Measurements from ENCODE around the gene ZFC3H1.
A peak's percentile ranks its signal among the peaks of the same experiment; 100 is the strongest.

The ZFC3H1 gene

DNA sequence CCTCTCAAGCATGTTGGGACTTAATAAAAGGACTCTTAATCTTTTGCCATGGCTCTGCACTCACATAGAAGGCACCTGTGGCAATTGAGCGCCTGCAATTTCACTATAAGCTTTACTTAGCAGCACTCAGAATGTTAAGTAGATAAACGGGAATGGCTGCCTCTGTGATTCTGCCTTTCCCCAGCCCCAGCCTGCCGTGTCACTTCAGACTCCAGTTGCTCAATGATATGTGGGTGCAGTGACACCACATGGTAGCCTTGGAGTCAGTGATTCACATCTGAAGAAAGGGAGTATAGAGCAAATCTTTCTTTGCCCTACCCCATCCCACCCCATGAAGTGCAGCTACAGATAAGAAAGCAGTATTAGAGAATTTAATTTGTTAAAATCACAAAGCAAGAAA, 96.1 kb downstream of the ZFC3H1 start:
- peak; percentile 22 to 55 (median 39) for DNase-seq

GRCh38 chr12:71566655-71567054, 97.0 kb downstream of the ZFC3H1 start:
- peak in 2 of 4 experiments; percentile 6 to 12 for DNase-seq

DNA sequence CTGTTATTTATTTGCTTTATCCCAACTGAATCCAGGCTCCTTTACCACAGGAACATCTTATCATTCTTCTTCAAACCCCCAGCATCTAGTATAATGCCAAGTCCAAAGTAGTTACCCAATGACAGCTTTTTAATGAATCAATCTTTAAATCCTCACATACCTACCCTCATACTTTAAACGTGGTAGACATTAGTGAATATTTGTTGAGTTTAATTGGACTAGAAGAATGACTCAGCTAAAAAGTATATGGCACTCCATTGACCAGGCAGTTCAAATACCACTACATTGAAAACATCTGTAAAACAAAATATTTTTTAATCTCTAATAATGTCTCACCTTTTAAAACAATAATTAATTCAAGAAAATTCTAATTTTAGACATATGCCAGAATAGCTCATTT, 98.1 kb downstream of the ZFC3H1 start:
- no peak for DNase-seq

DNA sequence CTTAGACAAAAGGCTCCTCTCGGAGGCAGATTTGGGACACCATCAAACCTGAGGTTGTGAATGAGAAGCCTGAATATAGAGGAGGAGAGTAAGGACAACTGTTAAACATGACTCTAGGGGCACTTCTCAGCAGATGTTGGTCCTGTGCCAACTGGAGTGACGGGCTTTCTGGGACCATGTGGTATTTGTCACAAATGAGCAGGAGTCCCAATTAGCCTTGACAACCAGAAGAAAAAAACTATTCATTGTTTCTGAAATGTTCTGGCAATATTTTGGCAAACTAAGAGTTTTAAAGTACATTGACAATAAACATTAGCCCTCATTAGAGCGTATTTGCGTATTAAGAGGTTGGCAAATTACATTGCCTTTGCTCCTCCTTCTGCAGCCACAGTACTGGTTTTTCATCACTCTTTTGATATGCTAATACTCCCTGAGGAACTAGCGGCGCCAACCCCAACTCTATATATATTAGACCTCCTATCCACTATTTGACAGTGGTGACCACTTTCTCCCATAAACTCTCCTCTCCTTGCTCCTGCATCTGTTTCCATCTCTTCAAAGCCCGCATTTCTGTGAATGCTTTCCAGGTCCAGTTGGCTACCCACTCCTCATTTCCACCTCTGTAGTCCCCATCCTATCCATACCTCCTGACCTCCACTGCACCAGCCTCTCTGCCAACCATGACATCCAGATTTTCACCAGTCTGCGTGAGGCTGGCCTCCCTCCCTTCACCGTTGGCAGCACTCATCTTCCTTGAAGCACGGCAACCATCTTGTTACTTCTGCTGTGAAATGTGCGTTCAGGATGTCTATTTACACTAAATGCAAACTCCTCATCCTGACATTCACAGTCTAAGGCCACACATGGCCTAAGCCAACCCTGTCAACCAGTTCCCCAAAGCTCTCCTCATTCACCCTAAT, 100.7 kb downstream of the ZFC3H1 start:
- no peak for DNase-seq

Measured in suppressor macrophage (primary cell).